HCT116 (cell line): ENCODE measurements around the gene NPVF.

Source experiments
- CTCF ChIP-seq, 3 experiments: fragments of 200-600 bp in 1 of 3; sonication (generic) in 1 of 3; IDR thresholded peaks in 2 of 3; conservative IDR thresholded peaks in 1 of 3; 2 replicates each; pipeline ENCODE4 v1.5.1; 2012 to 2017; ENCODE audit warnings: low read depth in 2 of 3, low read length in 2 of 3, antibody characterized with exemption in 1 of 3, borderline replicate concordance in 1 of 3, control low read depth in 1 of 3, mild to moderate bottlenecking in 1 of 3, mixed read lengths in 1 of 3, mixed run types in 1 of 3, moderate library complexity in 1 of 3; ENCODE audit not compliant: insufficient read depth in 1 of 3
- FOSL1 ChIP-seq: IDR thresholded peaks from 2 replicates; pipeline ENCODE4 v1.6.1; 2012; ENCODE audit warnings: low read depth
- POLR2A ChIP-seq: IDR thresholded peaks from 2 replicates; pipeline ENCODE4 v1.7.0; 2011; ENCODE audit warnings: borderline replicate concordance; ENCODE audit not compliant: insufficient read depth, insufficient read length; ENCODE audit errors: extremely low read depth
- POLR2AphosphoS5 ChIP-seq: IDR thresholded peaks from 2 replicates; pipeline ENCODE4 v1.6.1; 2011; ENCODE audit warnings: mild to moderate bottlenecking, low read depth, low read length, moderate library complexity
- RAD21 ChIP-seq: IDR thresholded peaks from 2 replicates; pipeline ENCODE4 v1.6.1; 2012; ENCODE audit warnings: low read depth, mild to moderate bottlenecking
- SP1 ChIP-seq: IDR thresholded peaks from 2 replicates; pipeline ENCODE4 v1.6.1; 2012; ENCODE audit warnings: low read depth
- TCF7L2 ChIP-seq: IDR thresholded peaks from 2 replicates; pipeline ENCODE4 v1.7.0; 2011; ENCODE audit warnings: borderline replicate concordance, inconsistent platforms; ENCODE audit not compliant: insufficient read depth, insufficient read length; ENCODE audit errors: extremely low read depth
- YY1 ChIP-seq: IDR thresholded peaks from 2 replicates; pipeline ENCODE4 v1.6.1; 2011; ENCODE audit warnings: low read length, low read depth, moderate library complexity, mild to moderate bottlenecking; ENCODE audit not compliant: insufficient replicate concordance; ENCODE audit errors: extremely low read depth
- ZFX ChIP-seq: fragments of 450-650 bp; IDR thresholded peaks from 2 replicates; pipeline ENCODE4 v1.6.1; 2017
- ZNF274 ChIP-seq: fragments of 200-500 bp; sonication (Bioruptor generic); IDR thresholded peaks from 2 replicates; pipeline ENCODE4 v1.6.1; 2014; ENCODE audit warnings: mild to moderate bottlenecking, low read depth, low read length, inconsistent platforms

GRCh38 chr7:25207887-25208286, 20.4 kb downstream of the NPVF start:
- TF ChIP-seq CTCF (IDR thresholded peaks at IDR 0.05 in 2 of 3, conservative IDR thresholded peaks at IDR 0.05 in 1 of 3; ENCODE audit: borderline replicate concordance in 1 of 3, insufficient read depth in 1 of 3, low read depth in 2 of 3, low read length in 2 of 3) (no peak), POLR2AphosphoS5 (no peak), POLR2A (no peak), SP1 (no peak), RAD21 (no peak), ZNF274 (no peak), ZFX (no peak), YY1 (no peak), FOSL1 (no peak), TCF7L2 (no peak)
